B cell (primary cell): ENCODE results near the gene PES1.

Experiments
- EZH2 ChIP-seq: IDR thresholded peaks from 2 replicates; pipeline ENCODE4 v1.6.1; 2012; ENCODE audit warnings: borderline replicate concordance, low read depth, mild to moderate bottlenecking, moderate library complexity, low read length; ENCODE audit not compliant: insufficient read depth, poor library complexity, severe bottlenecking
- TF ChIP-seq, protein P1 (sequence below): fragments of 200-600 bp; IDR thresholded peaks from one replicate; pipeline ENCODE4 v1.8.0; 2022; ENCODE audit warnings: antibody characterized with exemption, mild to moderate bottlenecking

DNA sequence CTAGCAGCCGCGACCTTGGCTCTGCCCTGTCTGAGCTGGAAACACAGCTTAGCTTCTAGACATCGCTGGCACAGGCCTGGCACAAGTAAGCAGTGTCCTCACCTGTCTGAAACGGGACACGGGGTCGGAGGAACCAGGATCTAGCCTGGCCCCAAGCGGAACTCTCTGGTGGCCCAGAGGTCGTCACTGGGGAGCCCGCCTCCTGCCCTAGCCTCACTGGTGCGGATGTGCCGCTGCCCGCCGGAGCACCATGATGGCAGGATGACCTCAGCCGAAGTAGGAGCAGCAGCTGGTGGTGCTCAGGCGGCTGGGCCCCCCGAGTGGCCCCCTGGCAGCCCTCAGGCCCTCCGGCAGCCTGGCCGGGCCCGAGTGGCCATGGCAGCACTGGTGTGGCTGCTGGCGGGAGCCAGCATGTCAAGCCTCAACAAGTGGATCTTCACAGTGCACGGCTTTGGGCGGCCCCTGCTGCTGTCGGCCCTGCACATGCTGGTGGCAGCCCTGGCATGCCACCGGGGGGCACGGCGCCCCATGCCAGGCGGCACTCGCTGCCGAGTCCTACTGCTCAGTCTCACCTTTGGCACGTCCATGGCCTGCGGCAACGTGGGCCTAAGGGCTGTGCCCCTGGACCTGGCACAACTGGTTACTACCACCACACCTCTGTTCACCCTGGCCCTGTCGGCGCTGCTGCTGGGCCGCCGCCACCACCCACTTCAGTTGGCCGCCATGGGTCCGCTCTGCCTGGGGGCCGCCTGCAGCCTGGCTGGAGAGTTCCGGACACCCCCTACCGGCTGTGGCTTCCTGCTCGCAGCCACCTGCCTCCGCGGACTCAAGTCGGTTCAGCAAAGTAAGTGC is 44.7 kb upstream of the PES1 start:
- TF ChIP-seq, protein P1, sequence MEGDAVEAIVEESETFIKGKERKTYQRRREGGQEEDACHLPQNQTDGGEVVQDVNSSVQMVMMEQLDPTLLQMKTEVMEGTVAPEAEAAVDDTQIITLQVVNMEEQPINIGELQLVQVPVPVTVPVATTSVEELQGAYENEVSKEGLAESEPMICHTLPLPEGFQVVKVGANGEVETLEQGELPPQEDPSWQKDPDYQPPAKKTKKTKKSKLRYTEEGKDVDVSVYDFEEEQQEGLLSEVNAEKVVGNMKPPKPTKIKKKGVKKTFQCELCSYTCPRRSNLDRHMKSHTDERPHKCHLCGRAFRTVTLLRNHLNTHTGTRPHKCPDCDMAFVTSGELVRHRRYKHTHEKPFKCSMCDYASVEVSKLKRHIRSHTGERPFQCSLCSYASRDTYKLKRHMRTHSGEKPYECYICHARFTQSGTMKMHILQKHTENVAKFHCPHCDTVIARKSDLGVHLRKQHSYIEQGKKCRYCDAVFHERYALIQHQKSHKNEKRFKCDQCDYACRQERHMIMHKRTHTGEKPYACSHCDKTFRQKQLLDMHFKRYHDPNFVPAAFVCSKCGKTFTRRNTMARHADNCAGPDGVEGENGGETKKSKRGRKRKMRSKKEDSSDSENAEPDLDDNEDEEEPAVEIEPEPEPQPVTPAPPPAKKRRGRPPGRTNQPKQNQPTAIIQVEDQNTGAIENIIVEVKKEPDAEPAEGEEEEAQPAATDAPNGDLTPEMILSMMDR: no peak
- no peak for TF ChIP-seq EZH2
